ENCODE data around the gene ADGRB2. TPM values are rescaled to one million over a fixed set of nuclear protein-coding genes. Genes with fewer than 3 reads are reported as not detected.

Gene ADGRB2
- total RNA-seq, 4 donors from 2014 or later, result 1.6 to 10.5 (median 4.1) TPM

GRCh38 chr1:31785020-31785946, 21.1 kb upstream of the ADGRB2 start:
- TF ChIP-seq CTCF (IDR thresholded peaks at IDR 0.05) (no peak), POLR2A (IDR thresholded peaks at IDR 0.05) (no peak), EP300 (IDR thresholded peaks at IDR 0.05) (no peak)
- Histone ChIP-seq H3K4me3 (no peak overlapping the region), H3K27me3 (no peaks in the 10 kb centered on the region), H3K4me1 (peaks cover 0 to 16% (median 0%) of the 10 kb centered on the region in 4 donors), H3K36me3 (no peaks in the 10 kb centered on the region), H3K9me3 (no peaks in the 10 kb centered on the region), H3K27ac (no peak overlapping the region)
- no peak for DNase-seq (ENCODE audit: low spot score in 2 of 2)
- 74 to 75% methylated on average over 17 to 20 of the region's 20 CpGs for WGBS, 2 donors

- H3K9me3 ChIP-seq, result no peaks in the 10 kb centered on the region
- TF ChIP-seq CTCF (IDR thresholded peaks at IDR 0.05) (no peak), EP300 (IDR thresholded peaks at IDR 0.05) (no peak), POLR2A (IDR thresholded peaks at IDR 0.05) (no peak)
- 50 to 66% methylated on average over 4 of the region's 4 CpGs for WGBS, 2 donors
- DNase-seq (ENCODE audit: low spot score in 2 of 2), result no peak
- H3K27me3 ChIP-seq, result no peaks in the 10 kb centered on the region
- H3K36me3 ChIP-seq, result no peaks in the 10 kb centered on the region
- H3K4me1 ChIP-seq, result peaks cover 0 to 12% (median 0%) of the 10 kb centered on the region in 4 donors
- H3K4me3 ChIP-seq, result no peak overlapping the region
- H3K27ac ChIP-seq, result no peak overlapping the region
These were observed 20.3 kb upstream of the ADGRB2 start for GRCh38 chr1:31784356-31785019.

DNA sequence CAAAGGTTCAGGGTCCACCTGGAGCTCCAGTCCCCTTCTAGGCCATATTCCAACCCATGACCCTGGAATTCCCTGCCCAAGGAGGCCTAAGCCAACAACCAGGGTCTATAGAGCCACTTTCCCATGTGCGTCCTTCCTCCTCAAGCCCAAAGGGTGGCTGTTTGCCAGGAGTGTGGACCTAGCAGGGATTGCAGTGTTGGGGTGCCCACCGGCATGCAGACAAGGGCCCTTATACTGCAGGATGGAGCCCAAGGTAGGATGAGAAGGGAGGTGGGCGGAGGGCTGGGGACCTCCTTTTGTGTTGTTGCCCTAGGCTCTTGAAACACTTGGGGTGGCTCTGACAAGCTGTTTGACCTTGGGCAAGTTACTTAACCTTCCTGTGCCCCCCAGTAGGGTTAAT, 19.7 kb upstream of the ADGRB2 start:
- TF ChIP-seq CTCF (IDR thresholded peaks at IDR 0.05) (no peak), EP300 (IDR thresholded peaks at IDR 0.05) (no peak), POLR2A (IDR thresholded peaks at IDR 0.05) (no peak)
- H3K4me3 ChIP-seq, result no peak overlapping the region
- H3K27ac ChIP-seq, result no peak overlapping the region
- no peaks in the 10 kb centered on the region for H3K36me3 ChIP-seq
- no peaks in the 10 kb centered on the region for H3K27me3 ChIP-seq
- no peak for DNase-seq (ENCODE audit: low spot score in 2 of 2)
- peaks cover 0 to 9% (median 0%) of the 10 kb centered on the region in 4 donors for H3K4me1 ChIP-seq
- 83 to 94% methylated on average over 3 of the region's 3 CpGs for WGBS, 2 donors
- H3K9me3 ChIP-seq, result no peaks in the 10 kb centered on the region

- WGBS, 2 donors, result 48 to 54% methylated on average over 11 to 12 of the region's 12 CpGs
- H3K9me3 ChIP-seq, result no peaks in the 10 kb centered on the region
- no peaks in the 10 kb centered on the region for H3K36me3 ChIP-seq
- no peak overlapping the region for H3K27ac ChIP-seq
- peaks cover 0 to 4% (median 0%) of the 10 kb centered on the region in 4 donors for H3K4me1 ChIP-seq
- DNase-seq (ENCODE audit: low spot score in 2 of 2), result no peak
- peaks cover 0 to 10% of the 10 kb centered on the region in 2 donors for H3K27me3 ChIP-seq
- TF ChIP-seq POLR2A (IDR thresholded peaks at IDR 0.05) (no peak), CTCF (IDR thresholded peaks at IDR 0.05) (no peak), EP300 (IDR thresholded peaks at IDR 0.05) (no peak)
- no peak overlapping the region for H3K4me3 ChIP-seq
These were observed 18.6 kb upstream of the ADGRB2 start for GRCh38 chr1:31782421-31783410.
